ENCODE data around the gene UBB.
"Not testable (repeated sequence)": the region's sequence is repeated elsewhere in the genome, so short reads cannot be mapped to it uniquely, and the experiment has no call there.

The UBB gene

DNA sequence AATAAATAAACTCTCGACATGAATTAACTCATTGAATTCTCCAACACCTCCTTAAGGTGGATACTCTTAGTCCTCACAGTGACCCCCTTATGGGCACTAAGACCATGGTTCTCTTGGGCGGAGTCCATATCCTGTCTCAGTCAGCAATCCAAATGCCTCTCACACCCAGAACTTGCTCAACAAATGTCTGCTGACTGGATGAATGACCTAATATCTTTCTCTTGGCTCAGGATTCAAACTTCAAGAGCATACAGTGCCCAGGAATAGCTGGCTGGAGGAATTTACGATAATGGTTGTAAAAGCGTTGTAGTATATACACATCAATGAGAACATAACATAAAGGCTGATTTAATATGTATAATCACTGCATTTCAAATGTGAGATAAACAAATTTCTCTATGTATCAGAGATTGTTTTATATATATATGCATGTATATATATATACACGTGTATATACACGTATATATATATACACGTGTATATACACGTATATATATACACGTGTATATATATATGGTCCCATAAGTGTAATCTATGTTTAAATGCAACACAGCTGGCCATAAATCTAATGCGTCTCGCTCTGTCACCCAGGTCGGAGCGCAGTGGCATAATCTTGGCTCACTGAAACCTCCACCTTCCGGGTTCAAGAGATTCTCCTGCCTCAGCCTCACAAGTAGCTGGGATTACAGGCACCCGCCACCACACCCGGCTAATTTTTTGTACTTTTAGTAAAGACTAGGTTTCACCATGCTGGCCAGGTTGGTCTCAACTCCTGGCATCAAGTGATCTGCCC is 6.5 kb upstream of the UBB start:
- DNase-seq (ENCODE audit: low spot score), result peak; percentile 49

DNA sequence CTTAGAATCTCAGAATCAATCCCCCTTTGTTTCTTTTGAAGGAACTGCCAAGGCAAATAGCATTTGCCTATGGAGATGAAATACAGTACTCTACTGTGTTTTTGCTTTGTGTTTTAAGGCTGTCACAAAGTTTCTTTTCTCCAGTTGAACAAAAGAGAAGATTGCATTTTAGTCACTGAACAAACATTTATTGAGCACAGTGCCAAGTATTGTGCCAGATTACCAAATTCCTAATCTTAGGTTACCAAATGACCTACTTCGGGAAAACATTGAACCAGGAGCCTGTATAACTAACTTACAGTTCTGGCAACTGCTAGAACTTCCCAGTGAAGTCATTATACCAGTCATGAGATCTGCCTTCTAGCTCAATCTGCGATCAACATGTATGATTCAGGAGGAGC is 3.0 kb upstream of the UBB start:
- DNase-seq (ENCODE audit: low spot score), result peak; percentile 86

DNA sequence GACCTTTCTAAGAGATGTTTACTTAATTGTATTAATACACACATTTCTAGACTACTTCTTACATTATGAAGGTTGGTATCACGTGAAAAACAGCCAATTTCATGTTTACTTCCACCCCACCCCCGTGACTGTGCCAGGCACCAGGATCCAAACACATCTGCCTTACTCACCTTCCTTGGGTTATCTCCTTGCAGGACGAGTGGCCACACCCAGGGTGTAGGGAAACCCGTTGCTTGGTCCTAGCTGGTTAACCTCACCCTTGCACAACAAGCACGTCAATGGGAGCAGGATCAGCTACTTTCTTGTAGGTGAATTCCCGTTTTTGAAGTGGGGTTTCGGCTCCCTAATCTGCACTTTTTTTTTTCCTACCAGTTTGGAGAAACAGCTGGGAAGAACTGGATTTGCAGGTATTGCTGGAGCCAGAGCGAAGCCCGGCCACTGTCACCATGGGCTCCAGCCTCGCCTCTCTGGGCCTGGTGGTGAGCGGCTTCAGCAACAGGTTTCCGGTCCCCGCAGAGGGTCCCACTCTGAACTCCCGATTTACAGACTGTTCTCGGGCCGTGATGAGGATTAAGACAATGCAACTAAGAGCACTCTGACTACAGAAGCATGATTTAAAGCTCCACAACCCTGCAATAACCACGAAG is 2.1 kb upstream of the UBB start:
- DNase-seq (ENCODE audit: low spot score), result peak; percentile 95

DNA sequence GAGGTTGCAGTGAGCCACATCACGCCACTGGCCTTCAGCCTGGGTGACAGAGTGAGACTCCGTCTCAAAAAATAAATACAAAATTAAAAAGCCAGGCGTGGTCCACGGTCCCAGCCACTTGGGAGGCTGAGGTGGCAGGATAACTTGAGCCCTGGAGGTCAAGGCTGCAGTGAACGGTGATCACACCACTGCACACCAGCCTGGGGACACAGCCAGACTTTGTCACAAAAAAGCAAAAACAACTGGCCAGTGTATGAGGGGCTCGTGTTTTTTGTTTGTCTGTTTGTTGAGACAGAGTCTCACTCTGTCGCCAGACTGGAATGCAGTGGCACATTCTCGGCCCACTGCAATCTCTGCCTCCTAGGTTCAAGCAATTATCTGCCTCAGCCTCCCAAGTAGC is 1.2 kb upstream of the UBB start:
- DNase-seq (ENCODE audit: low spot score), result peak; percentile 53

DNA sequence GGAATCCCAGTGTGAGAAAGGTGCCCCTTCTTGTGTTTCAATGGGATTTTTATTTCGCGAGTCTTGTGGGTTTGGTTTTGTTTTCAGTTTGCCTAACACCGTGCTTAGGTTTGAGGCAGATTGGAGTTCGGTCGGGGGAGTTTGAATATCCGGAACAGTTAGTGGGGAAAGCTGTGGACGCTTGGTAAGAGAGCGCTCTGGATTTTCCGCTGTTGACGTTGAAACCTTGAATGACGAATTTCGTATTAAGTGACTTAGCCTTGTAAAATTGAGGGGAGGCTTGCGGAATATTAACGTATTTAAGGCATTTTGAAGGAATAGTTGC is 567 bp downstream of the UBB start:
- no peak for DNase-seq (ENCODE audit: low spot score)

DNA sequence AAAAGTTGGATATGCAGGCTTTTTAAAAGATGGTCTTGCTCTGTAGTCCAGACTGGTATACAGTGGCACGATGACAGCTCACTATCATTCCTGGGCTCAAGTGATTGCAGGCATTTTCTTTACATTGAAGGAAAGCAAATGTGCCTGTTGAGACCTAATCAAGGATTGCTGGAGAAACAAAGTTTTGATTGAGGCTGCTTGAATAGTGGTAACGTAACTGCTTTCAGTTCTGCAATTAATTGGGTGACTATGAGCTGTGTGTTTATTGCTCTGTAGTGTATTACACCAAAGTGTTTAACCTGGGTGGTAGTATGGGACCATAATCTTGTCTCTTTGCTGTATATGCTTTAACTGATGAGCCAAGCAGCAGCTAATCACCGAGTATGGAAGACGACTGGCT is 2.3 kb downstream of the UBB start:
- peak; percentile 65 for DNase-seq (ENCODE audit: low spot score)

DNA sequence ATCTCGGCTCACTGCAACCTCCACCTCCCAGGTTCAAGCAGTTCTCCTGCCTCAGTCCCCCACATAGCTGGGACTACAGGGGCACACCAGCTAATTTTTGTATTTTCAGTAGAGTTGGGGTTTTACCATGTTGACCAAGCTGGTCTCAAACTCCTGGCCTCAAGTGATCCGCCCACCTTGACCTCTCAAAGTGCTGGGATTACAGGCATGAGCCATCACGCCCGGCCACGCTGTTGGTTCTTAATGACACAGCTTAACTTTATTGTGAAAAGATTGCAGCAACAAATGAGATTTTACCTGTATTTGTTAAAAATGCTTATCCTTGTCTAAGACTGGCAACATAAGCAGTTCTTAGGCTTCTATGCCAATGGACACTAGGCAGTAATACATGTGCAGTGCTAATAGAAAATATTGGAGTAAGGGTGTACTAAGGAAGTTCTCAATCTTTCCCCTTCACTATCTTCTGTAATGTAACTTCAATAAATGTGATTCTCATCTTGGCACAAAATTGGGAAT is 2.9 kb downstream of the UBB start:
- peak; percentile 59 for DNase-seq (ENCODE audit: low spot score)

DNA sequence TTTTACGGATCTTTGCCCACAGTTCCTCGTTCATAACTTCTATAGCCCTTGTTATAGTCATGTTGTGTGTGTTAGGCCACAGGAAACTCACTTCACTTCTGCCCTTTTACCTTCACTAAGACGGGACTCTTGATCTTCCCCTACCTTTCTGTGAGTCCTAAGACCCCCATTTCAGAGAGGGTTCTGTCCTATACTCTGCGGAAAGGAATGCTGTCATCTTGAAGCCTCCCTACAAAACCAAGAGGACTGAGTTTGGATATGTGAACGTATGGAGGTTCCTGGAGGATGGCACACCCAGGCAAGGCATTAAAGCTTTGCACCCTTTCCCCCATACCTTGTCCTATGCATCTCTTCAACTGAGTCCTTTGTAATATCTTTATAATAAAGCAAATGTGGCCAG is 3.7 kb downstream of the UBB start:
- DNase-seq (ENCODE audit: low spot score), result peak; percentile 60

DNA sequence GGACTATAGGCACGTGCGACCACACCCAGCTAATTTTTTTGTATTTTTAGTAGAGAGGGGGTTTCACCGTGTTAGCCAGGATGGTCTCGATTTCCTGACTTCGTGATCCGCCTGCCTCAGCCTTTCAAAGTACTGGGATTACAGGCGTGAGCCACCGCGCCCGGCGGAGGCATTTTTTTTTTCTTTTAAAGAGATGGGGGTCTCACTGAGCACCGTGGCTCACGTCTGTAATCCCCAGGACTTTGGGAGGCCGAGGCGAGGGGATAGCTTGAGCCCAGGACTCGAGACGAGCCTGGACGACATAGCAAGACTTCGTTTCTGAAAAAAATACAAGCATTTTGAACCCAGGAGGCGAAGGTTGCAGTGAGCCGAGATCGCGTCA is 5.2 kb downstream of the UBB start:
- not testable (repeated sequence) for DNase-seq (ENCODE audit: low spot score)

DNA sequence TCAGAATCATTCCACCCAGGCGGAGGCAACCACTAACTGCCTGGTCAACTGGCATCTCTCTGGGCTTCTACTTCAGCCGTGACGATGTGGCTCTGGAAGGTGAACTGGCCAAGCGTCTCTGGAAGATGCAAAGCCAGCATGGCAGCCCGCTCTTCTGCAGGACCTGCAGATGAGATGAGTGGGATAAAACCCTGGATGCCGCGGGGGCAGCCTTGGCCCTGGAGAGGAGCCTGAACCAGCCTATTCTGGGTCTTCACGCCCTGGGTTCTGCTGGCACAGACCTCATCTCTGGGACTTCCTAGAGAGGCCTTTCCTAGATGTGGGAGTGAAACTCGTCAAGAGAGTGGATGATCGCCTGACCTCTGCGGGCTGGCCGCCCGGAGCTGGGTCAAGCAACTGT is 10.6 kb downstream of the UBB start:
- no peak for DNase-seq (ENCODE audit: low spot score)

DNA sequence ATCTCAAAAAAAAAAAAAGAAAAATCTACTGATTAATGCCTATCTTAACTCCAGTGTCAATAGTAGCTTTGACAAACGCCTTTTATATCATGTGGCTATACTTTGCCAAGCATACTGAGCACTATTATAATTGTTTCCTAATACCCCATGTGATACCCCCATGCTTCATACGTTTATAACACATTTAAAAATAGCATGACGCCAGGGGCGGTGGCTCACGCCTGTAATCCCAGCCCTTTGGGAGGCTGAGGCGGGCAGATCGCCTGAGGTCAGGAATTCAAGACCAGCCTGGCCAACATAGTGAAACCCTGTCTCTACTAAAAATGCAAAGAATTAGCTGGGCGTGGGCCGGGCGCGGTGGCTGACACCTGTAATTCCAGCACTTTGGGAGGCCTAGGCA is 11.6 kb downstream of the UBB start:
- DNase-seq (ENCODE audit: low spot score), result not testable (repeated sequence)

DNA sequence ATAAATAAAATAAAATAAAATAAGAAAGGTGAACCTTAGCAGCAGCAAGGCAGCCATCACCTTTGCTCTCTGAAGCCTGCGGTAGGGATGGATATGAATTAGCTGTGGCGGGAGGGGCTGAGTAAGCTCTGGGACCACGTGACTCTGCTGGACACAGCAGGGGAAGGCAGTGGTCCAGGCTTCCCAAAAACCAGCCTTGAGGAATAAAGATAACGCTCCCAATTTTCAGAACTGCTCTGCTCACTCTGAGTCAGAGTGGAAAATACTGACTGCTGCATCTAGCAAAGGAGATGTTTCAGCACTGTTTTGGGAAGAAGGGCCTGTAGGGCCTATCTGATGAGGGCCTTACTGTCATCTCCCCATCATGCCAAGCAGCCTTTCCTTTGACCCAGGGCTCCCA is 15.0 kb downstream of the UBB start:
- not testable (repeated sequence) for DNase-seq (ENCODE audit: low spot score)

DNA sequence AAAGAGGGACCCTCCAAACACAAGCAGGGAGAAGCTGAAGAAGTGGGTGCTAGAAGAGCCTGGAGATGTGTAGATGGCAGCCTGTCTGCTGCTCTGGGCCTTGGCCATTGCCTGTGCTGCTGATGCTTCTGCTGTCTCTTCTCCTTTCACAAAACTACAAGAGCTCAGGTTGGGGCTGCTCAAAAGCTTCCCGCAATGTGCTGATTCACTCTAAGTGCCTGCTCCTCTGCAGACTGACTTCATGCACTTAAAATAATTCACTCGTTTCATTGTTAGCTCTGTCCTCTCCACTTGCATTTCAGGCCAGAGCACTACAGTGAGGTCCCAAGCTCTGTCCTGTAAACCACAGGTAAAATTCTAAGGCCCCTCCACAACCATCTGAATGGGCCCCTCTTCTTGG is 15.8 kb downstream of the UBB start:
- peak; percentile 76 for DNase-seq (ENCODE audit: low spot score)

DNA sequence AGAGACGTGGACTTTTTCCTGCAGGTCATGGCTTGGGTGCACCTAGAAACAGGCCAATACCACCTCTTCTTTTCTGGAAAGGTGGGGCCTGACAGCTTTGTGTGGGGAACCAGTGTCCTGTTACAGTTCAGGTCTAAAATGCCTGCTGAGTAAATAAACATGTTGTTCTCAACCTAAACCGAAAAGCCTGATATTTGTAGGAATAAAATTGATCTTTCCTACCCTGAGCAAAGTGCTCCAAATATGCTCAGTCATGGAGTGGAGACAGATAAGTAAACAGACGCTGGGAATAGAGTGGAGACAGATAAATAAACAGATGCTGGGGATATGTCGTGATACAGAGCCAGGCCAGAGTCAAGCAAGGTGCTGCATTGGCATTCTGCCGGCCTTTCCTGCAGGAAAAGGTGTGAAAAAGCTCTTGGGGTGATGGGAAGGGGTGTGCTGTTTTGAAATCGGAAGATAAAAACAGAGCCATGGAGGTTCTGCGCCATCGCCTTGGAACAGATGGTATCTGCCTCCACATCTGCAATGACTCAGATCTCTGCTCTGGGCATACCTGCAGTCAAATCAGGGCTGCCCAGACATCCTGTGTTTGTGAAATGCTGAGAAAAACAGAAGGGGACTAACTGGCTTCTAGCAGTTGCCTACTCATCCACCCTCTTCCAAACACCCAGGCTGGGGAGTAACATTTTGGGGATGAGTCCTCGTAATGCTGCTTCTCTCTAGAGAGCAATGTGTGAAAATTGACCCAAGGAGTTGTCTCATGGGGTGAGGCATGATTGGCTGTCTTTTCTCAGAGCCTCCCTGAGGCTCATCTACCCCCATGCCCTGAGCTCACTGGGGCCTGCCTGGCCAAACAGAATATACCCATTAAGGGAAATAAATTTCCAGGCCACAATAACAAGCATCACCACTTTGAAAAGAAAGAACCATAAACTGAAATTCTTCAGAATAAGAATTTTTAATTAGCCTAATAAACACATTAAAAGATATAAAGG is 17.7 kb downstream of the UBB start:
- peak; percentile 92 for DNase-seq (ENCODE audit: low spot score)

DNA sequence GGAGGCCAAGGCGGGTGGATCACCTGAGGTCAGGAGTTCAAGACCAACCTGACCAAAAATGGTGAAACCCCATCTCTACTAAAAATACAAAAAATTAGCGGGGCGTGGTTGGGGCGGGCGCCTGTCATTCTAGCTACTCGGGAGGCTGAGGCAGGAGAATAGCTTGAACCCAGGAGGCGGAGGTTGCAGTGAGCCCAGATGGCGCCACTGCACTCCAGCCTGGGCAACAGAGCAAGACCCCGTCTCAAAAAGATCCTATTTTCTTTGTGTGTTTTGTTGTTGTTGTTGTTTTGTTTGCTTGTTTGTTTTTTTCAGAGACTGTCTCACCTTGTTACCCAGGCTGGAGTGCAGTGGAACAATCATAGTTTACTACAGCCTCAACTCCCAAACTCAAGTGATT is 23.0 kb downstream of the UBB start:
- not testable (repeated sequence) for DNase-seq (ENCODE audit: low spot score)

DNA sequence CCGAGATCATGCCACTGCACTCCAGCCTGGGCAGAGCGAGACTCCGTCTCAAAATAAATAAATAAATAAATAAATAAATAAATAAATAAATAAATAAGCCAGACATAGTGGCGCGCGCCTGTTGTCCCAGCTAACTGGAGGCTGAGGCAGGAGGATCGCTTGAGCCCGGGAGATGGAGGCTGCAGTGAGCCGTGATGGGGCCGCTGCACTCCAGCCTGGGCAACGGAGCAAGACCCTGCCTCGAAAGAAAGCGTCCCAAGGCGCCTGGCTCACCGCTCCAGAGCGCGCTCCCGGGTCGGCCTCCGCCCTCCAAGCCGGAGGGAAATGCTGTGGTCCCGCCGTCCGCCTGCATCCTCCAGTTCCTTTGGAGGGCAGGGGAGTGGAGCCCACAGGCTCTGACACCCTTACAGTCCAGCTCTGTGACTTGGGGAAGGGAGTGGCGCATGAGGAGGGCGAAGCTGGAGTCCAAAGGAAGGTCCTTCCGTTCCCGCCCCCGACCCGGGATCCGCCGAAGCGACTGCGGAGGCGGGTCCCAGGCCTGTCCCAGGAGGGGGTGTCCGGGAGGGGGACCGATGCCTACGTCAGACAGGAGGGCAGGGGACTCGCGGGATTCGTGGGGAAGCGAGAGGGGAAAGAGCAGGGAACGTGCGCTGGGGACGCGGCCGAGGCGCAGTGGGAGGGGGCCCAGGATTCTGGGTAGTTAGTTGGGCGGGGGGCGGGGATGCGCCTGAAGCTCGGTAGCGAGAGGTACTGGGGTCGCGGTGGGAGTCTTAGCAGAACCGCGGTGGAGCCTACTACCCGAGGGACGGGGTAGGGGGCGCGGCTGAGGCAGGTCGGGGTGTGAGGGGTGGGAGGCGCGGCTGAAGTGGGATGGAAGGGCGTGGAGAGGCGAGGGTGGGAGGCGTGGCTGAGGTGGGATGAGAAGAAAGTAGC is 26.1 kb downstream of the UBB start:
- no peak for DNase-seq (ENCODE audit: low spot score)

DNA sequence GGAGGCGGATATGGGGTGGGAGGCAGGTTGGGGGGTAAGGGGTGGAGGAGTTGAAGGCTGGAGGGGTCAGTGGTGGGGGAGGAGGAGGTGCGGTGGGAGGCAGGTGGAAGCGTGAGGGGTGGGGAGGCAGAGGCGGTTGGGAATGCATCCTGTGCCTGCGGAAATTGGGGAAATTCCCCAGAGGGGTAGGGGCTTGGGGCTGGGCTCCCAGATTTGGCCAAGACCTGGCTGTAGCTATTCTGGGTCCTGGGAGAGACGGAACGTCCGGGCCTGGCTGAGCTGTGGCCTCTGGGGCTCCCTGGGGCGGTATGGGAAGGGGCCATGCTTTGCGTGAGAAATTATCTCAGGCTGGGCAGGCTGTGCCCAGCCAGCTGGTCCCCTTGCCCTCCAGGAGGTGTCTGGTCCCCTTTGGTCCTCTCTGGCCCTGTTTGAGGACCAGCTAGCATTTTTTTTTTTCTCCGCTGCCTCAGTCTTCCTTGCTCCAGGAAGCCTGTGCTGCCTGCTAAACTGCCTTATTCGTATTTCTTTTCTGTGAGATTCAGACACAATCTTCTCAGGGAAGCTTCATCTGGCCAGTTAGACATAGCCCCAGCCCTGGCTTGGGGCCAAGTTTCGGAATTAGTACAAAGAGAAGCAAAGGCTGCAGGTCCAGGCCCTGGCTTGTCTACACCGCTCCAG is 27.2 kb downstream of the UBB start:
- DNase-seq (ENCODE audit: low spot score), result peak; percentile 69

DNA sequence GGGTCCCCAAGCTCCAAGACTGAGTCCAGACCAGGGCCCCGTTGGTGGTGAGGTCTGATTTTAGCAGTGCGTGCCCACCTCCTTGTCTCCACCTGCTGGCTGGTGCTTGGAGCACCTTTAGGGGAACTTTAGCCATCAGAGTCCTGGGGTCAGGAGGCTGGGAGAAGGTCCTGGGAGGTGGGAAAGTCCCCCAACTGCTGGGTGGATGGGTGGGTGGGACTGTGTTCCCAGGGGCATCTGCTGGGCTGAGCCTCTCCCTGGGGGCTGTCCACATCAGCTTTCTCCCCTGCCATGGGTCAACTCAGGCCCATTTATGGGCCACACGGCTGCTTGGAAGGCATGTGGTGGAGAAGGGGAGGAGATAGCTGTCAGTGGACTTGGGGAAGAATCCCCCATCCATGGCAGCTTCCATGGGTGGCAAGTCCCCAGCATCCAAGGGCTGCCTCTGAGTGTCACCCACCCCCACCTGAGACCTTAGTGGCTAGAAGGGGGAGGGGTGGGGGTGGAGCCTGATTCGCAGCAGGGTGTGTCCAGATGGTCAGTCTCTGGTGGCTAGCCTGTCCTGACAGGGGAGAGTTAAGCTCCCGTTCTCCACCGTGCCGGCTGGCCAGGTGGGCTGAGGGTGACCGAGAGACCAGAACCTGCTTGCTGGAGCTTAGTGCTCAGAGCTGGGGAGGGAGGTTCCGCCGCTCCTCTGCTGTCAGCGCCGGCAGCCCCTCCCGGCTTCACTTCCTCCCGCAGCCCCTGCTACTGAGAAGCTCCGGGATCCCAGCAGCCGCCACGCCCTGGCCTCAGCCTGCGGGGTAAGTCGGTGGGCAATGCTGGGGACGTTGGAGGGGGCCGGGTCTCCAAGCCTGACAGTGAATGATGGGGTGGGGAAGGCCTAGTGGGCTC is 34.4 kb downstream of the UBB start, which contains the start of gene TRPV2:
TSS of gene TRPV2 (plus strand) at position 541 of the 894 bp plus-strand sequence. CDS start 2,098 bp downstream, outside the sequence.
- DNase-seq (ENCODE audit: low spot score), result peak; percentile 85

DNA sequence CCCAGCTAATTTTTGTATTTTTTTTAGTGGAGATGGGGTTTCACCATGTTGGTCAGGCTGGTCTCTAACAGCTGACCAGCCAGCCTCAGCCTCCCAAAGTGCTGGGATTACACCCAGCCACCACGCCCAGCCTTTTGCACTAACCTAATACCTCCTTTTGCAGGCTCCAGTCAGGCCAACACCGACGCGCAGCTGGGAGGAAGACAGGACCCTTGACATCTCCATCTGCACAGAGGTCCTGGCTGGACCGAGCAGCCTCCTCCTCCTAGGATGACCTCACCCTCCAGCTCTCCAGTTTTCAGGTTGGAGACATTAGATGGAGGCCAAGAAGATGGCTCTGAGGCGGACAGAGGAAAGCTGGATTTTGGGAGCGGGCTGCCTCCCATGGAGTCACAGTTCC is 36.5 kb downstream of the UBB start:
- no peak for DNase-seq (ENCODE audit: low spot score)

Data from hematopoietic multipotent progenitor cell treated with erythropoietin and hydrocortisone succinate and interleukin-3 and kit ligand, for 17 days (in vitro differentiated cells).